Measurements from ENCODE around the gene FARSA. TPM values are rescaled to one million over a fixed set of nuclear protein-coding genes. Genes with fewer than 3 reads are reported as not detected.
A peak's percentile ranks its signal among the peaks of the same experiment; 100 is the strongest.
"Not testable (repeated sequence)": the region's sequence is repeated elsewhere in the genome, so short reads cannot be mapped to it uniquely, and the experiment has no call there.

FARSA gene
- total and polyA plus RNA-seq, 2 experiments from 2014 or later: 33.5 to 79.9 TPM

- H3F3A ChIP-seq (ENCODE audit: insufficient read depth): no peaks in the 10 kb centered on the region
- H2AFZ ChIP-seq: no peak overlapping the region
- H3K4me3 ChIP-seq: no peak overlapping the region
- H3K36me3 ChIP-seq (ENCODE audit: low read depth): no peaks in the 10 kb centered on the region
- no peaks in the 10 kb centered on the region for H3K27me3 ChIP-seq (replicated peaks; ENCODE audit: insufficient read depth)
- H3K79me2 ChIP-seq (ENCODE audit: insufficient read depth): peaks cover 9% of the 10 kb centered on the region; the same call in 1 of the 2 replicates
- H3K9me3 ChIP-seq (ENCODE audit: low read depth): no peaks in the 10 kb centered on the region
- no peak for TF ChIP-seq EZH2phosphoT487 (IDR thresholded peaks at IDR 0.05; ENCODE audit: insufficient read depth, low read depth)
- H3K9ac ChIP-seq: no peak overlapping the region
- H3K9me2 ChIP-seq (ENCODE audit: insufficient read depth): no peaks in the 10 kb centered on the region
- 78% methylated on average over 17 of the region's 17 CpGs for WGBS, 2 experiments (ENCODE audit: low coverage in 1 of 2, low lambda C conversion rate in 2 of 2, missing lambda C conversion rate in 2 of 2)
- H3K4me2 ChIP-seq (ENCODE audit: unreplicated experiment): no peak overlapping the region
- in situ Hi-C loops (cut with MboI): no loop called here
- no peaks in the 10 kb centered on the region for H4K20me1 ChIP-seq (ENCODE audit: insufficient read depth)
- H3K27ac ChIP-seq: no peak overlapping the region
- DNase-seq: no peak
- H3K4me1 ChIP-seq (ENCODE audit: insufficient read depth): peaks cover 3% of the 10 kb centered on the region; the same call in 1 of the 2 replicates
These were observed 37.1 kb downstream of the FARSA start for GRCh38 chr19:12896460-12896859.

- no peaks in the 10 kb centered on the region for H3K9me2 ChIP-seq (ENCODE audit: insufficient read depth)
- H3K79me2 ChIP-seq (ENCODE audit: insufficient read depth): peaks cover 11% of the 10 kb centered on the region; the same call in 1 of the 2 replicates
- no peak overlapping the region for H3K4me3 ChIP-seq
- no peak overlapping the region for H3K9ac ChIP-seq
- 80 to 92% methylated on average over 5 of the region's 5 CpGs for WGBS, 2 experiments (ENCODE audit: low coverage in 1 of 2, low lambda C conversion rate in 2 of 2, missing lambda C conversion rate in 2 of 2)
- H4K20me1 ChIP-seq (ENCODE audit: insufficient read depth): no peaks in the 10 kb centered on the region
- no peaks in the 10 kb centered on the region for H3K9me3 ChIP-seq (ENCODE audit: low read depth)
- H3F3A ChIP-seq (ENCODE audit: insufficient read depth): no peaks in the 10 kb centered on the region
- H3K27me3 ChIP-seq (replicated peaks; ENCODE audit: insufficient read depth): no peaks in the 10 kb centered on the region
- DNase-seq: no peak
- no peak overlapping the region for H3K4me2 ChIP-seq (ENCODE audit: unreplicated experiment)
- H3K4me1 ChIP-seq (ENCODE audit: insufficient read depth): peaks cover 3% of the 10 kb centered on the region; the same call in 1 of the 2 replicates
- H3K27ac ChIP-seq: no peak overlapping the region
- no peak for TF ChIP-seq EZH2phosphoT487 (IDR thresholded peaks at IDR 0.05; ENCODE audit: insufficient read depth, low read depth)
- no peak for TF ChIP-seq EZH2 (IDR thresholded peaks at IDR 0.05; ENCODE audit: insufficient read depth, poor library complexity, severe bottlenecking)
- H3K36me3 ChIP-seq (ENCODE audit: low read depth): no peaks in the 10 kb centered on the region
- in situ Hi-C loops (cut with MboI): no loop called here
- H2AFZ ChIP-seq: no peak overlapping the region
These were observed 39.9 kb downstream of the FARSA start for GRCh38 chr19:12893582-12893981.

DNA sequence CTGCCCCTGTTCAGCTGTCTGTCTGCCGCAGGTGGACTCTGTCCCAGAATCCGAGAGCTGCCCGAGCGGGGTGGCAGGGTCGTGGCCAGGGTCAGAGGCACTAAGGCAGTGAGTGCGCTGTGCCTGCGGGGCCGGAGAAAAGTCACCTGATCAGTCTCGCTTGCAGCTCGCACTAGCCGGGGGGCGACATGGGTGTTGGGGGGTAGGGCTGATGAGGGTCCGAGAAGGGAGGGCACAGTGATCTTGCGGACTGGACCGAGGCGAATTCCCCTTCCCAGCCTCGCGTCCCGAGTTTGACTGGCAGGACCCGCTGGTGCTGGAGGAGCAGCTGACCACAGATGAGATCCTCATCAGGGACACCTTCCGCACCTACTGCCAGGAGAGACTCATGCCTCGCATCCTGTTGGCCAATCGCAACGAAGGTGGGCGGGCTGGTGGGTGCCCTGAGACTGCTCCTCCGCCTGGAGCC, 41.9 kb downstream of the FARSA start:
- Histone ChIP-seq H3K27ac (no peak overlapping the region), H3K36me3 (ENCODE audit: low read depth) (no peaks in the 10 kb centered on the region), H3K4me3 (peak overlapping the region; percentile 85)

DNA sequence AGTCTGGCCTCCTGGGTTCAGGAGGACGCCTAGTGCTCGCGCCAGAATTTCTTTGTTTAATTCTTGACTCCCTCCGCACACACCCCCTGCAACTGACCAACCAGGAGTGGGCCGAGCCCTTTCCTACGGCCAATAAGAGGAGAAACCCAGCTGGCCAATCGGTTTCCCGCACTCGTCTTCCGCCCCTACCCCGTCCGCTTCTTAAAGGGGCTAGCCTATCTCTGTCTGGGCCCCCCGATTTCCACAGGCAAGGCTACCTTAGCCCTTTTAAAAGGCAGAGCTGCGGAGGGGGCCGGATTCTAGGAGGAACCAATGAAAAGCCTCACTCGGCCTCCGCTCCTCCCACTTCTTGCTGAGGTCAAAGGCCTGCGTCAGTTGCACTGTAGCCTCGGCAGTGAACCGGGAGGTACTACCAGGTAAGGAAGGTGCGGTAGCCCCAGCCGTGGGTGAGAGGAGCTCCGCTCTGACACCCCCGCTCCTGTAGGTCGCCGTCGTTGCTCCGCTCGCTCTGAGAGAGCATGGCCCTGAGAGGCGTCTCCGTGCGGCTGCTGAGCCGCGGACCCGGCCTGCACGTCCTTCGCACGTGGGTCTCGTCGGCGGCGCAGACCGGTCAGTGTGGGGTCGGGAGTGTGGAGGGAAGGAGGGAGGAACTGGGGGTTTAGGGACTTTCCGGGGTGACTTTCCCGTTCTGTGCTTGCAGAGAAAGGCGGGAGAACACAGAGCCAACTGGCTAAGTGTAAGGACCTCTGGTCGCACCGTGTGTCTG, 42.5 kb downstream of the FARSA start, which contains the start of gene GCDH:
GCDH (plus strand) TSS at position 374 of the 766 bp plus-strand sequence; CDS start at position 519, 145 bp downstream.
- Histone ChIP-seq H3K4me1 (ENCODE audit: insufficient read depth) (peaks cover 3% of the 10 kb centered on the region; the same call in 1 of the 2 replicates), H4K20me1 (ENCODE audit: insufficient read depth) (no peaks in the 10 kb centered on the region), H3K27ac (no peak within 1 kb of the TSS), H3K27me3 (replicated peaks; ENCODE audit: insufficient read depth) (no peaks in the 10 kb centered on the region; the same call in 1 of the 2 replicates), H3K4me2 (ENCODE audit: unreplicated experiment) (peak within 1 kb of the TSS; percentile 92), H3K9me2 (ENCODE audit: insufficient read depth) (no peaks in the 10 kb centered on the region), H2AFZ (peak within 1 kb of the TSS; percentile 75), H3K4me3 (peak within 1 kb of the TSS; percentile 85), H3K79me2 (ENCODE audit: insufficient read depth) (peaks cover 11% of the 10 kb centered on the region; the same call in 1 of the 2 replicates), H3K9me3 (ENCODE audit: low read depth) (no peaks in the 10 kb centered on the region), H3F3A (ENCODE audit: insufficient read depth) (no peaks in the 10 kb centered on the region), H3K9ac (peak within 1 kb of the TSS; percentile 72), H3K36me3 (ENCODE audit: low read depth) (no peaks in the 10 kb centered on the region)
- peak; percentile 100 for DNase-seq
- WGBS, 2 experiments (ENCODE audit: low coverage in 1 of 2, low lambda C conversion rate in 2 of 2, missing lambda C conversion rate in 2 of 2): 1% methylated on average over 49 of the region's 49 CpGs
- in situ Hi-C loops (cut with MboI): no loop called here
- TF ChIP-seq EZH2phosphoT487 (IDR thresholded peaks at IDR 0.05; ENCODE audit: insufficient read depth, low read depth): no peak
- no peak for TF ChIP-seq EZH2 (IDR thresholded peaks at IDR 0.05; ENCODE audit: insufficient read depth, poor library complexity, severe bottlenecking)

More for the DNA sequence above, 41.9 kb downstream of the FARSA start:
- Histone ChIP-seq H3K4me2 (ENCODE audit: unreplicated experiment) (peak overlapping the region; percentile 92), H3K79me2 (ENCODE audit: insufficient read depth) (peaks cover 11% of the 10 kb centered on the region; the same call in 1 of the 2 replicates), H4K20me1 (ENCODE audit: insufficient read depth) (no peaks in the 10 kb centered on the region), H3K4me1 (ENCODE audit: insufficient read depth) (peaks cover 3% of the 10 kb centered on the region; the same call in 1 of the 2 replicates), H3K27me3 (replicated peaks; ENCODE audit: insufficient read depth) (no peaks in the 10 kb centered on the region), H3K9me2 (ENCODE audit: insufficient read depth) (no peaks in the 10 kb centered on the region), H3K9ac (peak overlapping the region; percentile 72), H2AFZ (peak overlapping the region; percentile 75), H3F3A (ENCODE audit: insufficient read depth) (no peaks in the 10 kb centered on the region), H3K9me3 (ENCODE audit: low read depth) (no peaks in the 10 kb centered on the region)
- in situ Hi-C loops (cut with MboI): no loop called here
- 5 to 8% methylated on average over 25 to 26 of the region's 26 CpGs for WGBS, 2 experiments (ENCODE audit: low coverage in 1 of 2, low lambda C conversion rate in 2 of 2, missing lambda C conversion rate in 2 of 2)
- DNase-seq: no peak
- TF ChIP-seq EZH2 (IDR thresholded peaks at IDR 0.05; ENCODE audit: insufficient read depth, poor library complexity, severe bottlenecking): no peak
- TF ChIP-seq EZH2phosphoT487 (IDR thresholded peaks at IDR 0.05; ENCODE audit: insufficient read depth, low read depth): no peak

DNA sequence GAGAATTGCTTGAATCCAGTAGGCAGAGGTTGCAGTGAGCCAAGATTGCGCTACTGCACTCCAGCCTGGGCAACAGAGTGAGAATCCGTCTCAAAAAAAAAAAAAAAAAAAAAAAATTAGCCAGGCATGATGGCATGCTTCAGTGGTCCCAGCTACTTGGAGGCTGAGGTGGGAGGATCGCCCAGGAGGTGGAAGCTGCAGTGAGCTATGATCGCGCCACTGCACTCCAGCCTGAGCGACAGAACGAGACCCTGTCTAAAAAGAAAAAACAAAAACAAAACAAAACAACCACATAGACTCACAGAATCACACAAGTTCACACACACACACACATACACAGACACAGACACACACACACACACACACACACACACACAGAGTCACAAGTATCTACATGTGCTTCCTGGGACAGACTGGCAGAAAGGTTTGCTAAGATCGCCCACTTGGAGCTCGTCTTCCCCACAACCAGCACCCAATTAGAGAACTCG, 43.2 kb downstream of the FARSA start:
- 0 out of 2 replicates have a peak overlapping the region, but pooled peaks have one; percentile 15 for H2AFZ ChIP-seq
- H3K4me3 ChIP-seq: peak overlapping the region; percentile 39; the same call in 1 of the 2 replicates
- WGBS, 2 experiments (ENCODE audit: low coverage in 1 of 2, low lambda C conversion rate in 2 of 2, missing lambda C conversion rate in 2 of 2): 35 to 41% methylated on average over 8 to 10 of the region's 10 CpGs
- H3K79me2 ChIP-seq (ENCODE audit: insufficient read depth): peaks cover 11% of the 10 kb centered on the region; the same call in 1 of the 2 replicates
- H3F3A ChIP-seq (ENCODE audit: insufficient read depth); in situ Hi-C loops (cut with MboI); H3K9ac ChIP-seq; DNase-seq; H4K20me1 ChIP-seq (ENCODE audit: insufficient read depth); H3K4me1 ChIP-seq (ENCODE audit: insufficient read depth); H3K27ac ChIP-seq; H3K36me3 ChIP-seq (ENCODE audit: low read depth); H3K27me3 ChIP-seq (replicated peaks; ENCODE audit: insufficient read depth); H3K9me2 ChIP-seq (ENCODE audit: insufficient read depth); H3K9me3 ChIP-seq (ENCODE audit: low read depth): not testable (repeated sequence)
- peak overlapping the region; percentile 77 for H3K4me2 ChIP-seq (ENCODE audit: unreplicated experiment)

Data from GM23248 (cell line).